GM21360 (cell line): ENCODE results near the gene MAGI1.
"Not testable (repeated sequence)": the region's sequence is repeated elsewhere in the genome, so short reads cannot be mapped to it uniquely, and the experiment has no call there.

Experiments
- ATAC-seq: cut with Tn5 transposase; IDR thresholded peaks from one replicate; pipeline ENCODE4 v1.9.1; 2021; ENCODE audit warnings: mild to moderate bottlenecking, moderate library complexity; ENCODE audit not compliant: unreplicated experiment

MAGI1 gene

DNA sequence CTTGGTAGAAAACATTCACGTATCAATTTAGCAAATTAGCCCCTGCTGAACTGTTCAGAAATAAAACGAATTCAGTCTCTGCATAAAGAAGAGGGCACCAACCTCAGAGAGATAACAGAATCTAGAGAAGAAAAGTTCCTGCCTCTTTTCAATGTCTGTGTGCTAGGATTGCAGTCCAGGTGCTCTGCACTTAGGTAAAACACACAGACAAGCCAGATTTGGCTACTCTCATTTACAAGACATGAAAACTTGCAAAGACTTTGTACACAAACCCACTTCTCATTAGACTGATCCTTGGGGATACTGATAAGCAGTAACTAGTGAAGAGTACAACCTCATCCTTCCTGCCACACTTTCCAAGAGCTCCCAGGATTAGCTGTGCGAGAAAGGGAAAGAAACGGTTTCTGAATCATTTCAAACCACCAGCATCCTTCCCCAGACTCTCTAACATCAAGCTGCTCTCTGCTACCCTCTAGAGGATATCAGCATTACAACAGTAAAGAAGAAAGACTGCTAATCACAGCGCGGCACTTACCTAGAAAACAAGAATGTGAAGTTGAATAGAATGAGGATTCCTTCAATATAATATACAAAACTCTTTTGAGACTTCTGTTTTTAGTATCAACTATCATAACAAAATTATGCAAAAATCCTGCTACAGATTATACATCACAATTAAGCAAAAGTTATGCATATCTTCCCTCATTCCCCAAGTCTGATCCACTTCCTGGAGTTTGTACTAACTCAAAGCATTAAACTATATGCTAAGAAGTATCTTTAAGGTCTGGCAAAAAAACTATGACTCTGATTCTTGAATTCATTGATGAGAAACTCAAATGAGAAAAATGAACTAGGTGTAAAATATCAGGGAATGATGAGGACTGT, 306.4 kb downstream of the MAGI1 start:
- peak; percentile 93 for ATAC-seq

- no peak for ATAC-seq
These were observed 308.3 kb downstream of the MAGI1 start for GRCh38 chr3:65730449-65730848.

GRCh38 chr3:65729973-65730372, 308.7 kb downstream of the MAGI1 start:
- ATAC-seq, result no peak

DNA sequence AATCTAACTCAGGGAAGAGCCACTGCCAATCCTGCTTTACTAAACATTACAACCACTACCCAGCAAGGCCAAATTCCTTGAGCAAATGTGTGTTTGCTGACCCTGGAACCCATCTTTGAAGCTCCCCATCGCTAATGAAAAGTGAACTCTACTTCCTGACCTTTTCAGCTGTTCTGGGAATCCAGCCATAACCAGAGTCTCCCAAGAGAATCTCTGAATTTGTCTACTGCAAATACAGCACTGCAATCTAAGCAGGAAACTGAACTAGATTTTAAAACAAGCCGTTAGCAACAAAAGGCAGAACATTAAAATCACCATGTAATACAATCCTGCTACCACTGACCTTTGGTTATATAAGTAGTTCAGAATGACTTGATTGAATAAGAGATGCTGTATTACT, 309.2 kb downstream of the MAGI1 start:
- ATAC-seq, result no peak

- ATAC-seq, result no peak
These were observed 310.6 kb downstream of the MAGI1 start for GRCh38 chr3:65728138-65728537.

DNA sequence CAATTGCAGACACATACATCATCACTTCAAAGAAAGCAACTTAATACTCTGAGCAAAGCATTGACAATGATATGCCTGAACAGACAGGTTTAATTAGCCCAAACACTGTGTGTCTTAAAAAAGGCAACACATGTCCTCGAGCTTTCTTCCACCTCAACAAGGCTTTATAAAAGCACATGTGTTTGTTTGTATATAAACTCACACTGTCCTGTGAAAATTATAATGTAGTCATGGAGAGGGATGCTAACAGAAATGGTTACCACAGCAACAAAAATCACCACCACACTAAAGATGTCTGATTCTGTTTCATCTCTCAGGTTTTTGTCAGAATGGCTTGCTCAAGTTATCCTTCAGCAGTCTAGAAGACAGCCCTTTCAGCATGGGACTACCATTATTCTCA, 314.7 kb downstream of the MAGI1 start:
- no peak for ATAC-seq

DNA sequence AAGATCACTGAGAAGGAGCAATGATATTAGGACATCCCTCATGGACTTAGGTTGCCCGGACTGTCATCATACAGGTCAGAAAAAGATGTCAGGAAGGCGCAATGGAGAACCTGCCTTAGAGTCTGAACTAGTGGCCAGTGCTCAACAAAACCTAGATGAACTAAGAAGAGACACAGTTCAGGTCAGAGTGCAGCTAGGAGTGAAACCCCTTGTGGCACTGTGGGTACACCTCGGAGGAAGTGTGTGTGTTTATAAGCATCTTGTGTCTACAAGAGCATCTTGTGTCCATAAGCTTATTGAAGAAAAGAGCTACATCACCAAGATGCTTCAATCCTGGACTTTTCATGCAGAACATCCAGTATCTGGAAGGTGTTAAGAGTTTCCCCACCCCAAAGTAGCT, 315.7 kb downstream of the MAGI1 start:
- ATAC-seq, result no peak

DNA sequence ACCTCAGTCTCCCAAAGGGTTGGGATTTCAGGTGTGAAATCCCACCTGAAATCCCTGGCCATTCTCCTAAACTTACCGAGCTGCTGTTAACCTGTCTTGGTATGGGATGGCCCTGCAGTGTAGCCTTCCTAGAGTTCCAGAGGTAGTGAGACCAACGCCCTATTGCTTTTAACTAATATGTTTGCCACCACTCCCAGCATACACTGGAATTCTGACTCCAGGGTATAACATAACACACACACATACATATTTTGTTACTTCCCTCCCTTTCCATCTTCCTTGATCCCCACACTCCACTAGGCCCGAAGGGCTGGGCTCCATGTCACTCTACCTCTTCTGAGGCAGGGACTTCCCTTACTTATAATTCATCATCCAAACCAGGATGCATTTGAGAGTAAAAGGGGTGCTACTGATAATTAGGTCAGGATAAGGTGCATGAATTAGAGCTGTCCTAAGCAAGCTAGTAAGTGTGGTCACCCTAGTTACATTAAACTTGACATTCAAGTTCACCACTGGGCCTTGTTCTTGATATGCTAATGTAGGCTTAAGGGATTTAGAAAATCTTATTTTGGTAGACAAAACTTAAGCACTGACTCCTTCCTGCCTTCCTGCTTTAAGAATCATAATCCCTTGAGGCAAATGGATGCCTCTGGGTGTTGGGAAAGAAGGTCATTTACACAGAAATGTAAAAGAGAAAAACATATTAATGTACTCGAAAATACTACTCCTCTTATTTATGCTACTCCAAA, 317.6 kb downstream of the MAGI1 start:
- no peak for ATAC-seq

DNA sequence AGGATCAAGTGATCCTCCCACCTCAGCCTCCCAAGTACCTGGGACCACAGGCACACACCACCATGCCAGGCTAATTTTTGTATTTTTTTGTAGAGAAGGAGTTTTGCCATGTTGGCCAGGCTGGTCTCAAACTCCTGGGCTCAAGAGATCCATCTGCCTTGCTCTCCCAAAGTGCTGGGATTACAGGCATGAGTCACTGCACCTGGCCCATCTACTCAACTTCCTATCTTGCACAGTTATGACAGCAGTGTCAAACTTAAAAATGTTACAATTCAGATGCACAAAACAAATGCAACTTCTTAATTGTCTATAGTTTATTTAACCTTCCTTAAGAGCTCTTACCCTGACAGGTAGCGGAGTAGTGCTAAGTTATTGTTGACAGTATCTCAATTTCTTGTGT, 319.1 kb downstream of the MAGI1 start:
- not testable (repeated sequence) for ATAC-seq

DNA sequence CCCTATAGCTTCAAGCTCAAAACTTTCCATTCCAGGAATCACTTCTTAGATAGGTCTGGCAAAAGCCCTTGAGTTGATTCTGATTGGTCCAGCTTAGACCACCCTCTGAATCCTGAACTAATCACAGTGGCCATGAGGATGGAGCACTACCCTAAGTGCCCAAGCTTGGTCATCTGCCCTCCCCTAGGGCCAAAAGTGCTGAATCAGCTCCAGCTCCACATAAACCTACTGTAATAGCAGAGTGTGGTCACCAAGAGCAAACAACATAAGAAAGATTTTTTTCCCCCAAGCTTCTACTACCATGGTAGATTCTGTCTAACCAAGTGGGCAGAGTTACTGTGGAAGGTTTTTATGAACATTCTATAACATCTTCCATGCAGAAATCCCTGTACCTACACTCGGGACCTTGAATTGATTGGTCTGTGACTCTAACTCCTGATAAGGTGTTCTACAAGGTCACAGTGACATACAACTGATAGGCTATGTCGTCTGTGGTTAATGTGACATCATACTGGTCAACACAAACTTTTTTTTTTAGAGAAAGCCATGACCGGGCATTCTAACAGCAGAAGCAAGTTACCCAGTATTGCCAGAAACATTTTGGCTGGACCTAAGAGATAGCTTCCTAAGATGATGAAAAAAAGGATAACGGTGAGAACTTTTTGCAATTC, 320.9 kb downstream of the MAGI1 start:
- no peak for ATAC-seq

- no peak for ATAC-seq
These were observed 322.5 kb downstream of the MAGI1 start for GRCh38 chr3:65716071-65716751.

- ATAC-seq, result no peak
These were observed 324.6 kb downstream of the MAGI1 start for GRCh38 chr3:65714134-65714533.

DNA sequence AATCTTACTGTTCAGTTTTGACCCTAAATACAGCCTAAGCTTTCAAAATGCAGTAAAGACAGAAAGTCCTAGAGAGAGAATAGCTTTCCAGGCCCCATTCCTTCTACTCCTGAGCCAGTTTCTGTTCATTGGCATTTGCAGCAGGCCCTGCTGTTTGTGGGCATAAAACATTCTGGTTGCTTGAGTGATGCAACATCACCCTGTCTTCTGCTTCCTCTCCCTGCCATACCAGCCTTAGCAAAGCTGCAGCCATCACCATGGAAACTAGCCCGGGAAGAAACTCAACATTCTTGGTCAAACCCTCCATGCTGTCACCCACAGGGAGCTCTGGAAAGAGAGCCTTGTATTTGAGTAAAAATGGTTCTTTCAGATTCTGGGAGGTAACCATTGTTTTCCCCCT, 325.7 kb downstream of the MAGI1 start:
- ATAC-seq, result no peak

- ATAC-seq, result no peak
These were observed 326.6 kb downstream of the MAGI1 start for GRCh38 chr3:65712140-65712539.

GRCh38 chr3:65706776-65707568, 331.7 kb downstream of the MAGI1 start:
- ATAC-seq, result no peak

- ATAC-seq, result no peak
These were observed 332.4 kb downstream of the MAGI1 start for GRCh38 chr3:65706301-65706700.

DNA sequence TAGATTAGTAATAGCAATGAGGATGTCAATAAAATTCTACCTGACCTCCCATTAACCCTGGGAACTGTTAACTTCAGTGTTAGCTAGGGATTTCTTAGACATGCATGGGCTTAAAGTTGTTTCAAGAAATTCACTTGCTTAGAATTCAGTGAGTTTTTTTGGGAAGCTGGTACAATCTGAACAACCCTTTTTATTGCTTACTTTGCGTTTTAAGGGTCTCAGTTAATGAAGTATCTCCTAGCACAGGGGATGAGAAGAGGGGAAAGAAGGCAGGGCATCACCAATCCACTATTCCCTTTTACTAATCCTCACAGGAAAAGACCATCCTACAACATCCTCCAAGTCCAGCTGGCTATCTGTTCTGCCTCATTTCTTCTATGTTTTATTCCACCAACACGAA, 334.9 kb downstream of the MAGI1 start:
- no peak for ATAC-seq

DNA sequence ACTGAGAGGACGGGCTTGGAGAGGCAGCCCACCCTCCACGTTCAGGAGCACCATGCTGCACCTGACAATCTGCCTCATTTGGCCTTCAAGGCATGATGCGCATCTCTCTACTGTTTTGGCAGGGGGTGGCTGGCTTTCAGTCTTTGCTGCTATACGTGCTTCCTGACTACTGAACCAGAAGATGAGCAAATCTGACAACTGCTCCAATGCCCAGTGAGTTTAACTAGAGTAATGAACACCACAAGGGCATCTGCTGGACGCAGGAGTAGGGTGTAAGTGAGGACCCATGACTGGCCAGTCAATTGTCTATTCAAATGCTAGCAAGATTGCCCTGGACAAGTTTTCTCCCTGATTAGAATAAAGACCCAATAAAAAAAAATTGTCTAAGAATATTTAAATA, 335.7 kb downstream of the MAGI1 start:
- ATAC-seq, result no peak

DNA sequence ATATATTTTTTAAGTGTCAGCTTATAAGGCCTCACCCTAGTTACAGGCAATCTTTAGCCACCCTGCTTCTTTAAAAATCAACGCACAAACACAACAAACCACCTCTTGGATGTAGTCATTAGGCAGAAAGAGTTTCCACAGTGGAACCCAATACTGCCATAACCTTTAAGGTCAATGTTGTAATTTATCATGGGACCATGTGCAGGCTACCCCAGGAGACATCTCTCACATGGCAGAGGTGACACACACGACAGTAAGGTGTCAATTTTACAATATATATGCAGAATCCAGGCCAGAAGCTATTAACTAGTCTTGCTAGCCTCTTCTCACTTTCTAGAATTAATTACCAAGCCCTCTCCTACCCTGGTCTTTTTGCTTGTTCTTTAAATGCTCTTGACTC, 336.5 kb downstream of the MAGI1 start:
- ATAC-seq, result no peak

DNA sequence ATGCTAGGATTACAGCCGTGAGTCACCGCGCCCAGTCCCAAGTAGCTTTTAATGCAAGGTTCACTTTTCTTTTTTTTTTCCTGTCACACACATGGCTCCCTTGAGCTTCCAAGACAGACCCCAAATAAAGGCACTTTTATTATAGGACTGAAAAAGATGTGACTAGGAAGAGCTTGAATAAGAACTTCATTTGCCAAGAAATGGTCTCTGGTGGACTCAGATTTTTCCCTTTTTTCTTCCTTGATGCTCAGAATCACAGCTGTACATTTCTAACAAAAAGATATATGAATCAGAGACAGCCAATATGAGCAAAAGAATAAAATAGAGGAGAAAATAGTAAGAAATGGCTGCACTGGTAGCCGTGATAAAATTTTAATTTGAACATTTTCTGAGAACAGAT, 337.2 kb downstream of the MAGI1 start:
- ATAC-seq, result no peak
